K562 (cell line): ENCODE measurements around the gene ZNF865. TPM values are rescaled to one million over a fixed set of nuclear protein-coding genes. Genes with fewer than 3 reads are reported as not detected.
A peak's percentile ranks its signal among the peaks of the same experiment; 100 is the strongest.

ENCODE experiments used
- BDP1 ChIP-seq: IDR thresholded peaks from 3 replicates; pipeline ENCODE4 v1.6.1; 2011; ENCODE audit not compliant: insufficient read length, insufficient read depth
- BRF1 ChIP-seq: IDR thresholded peaks from 3 replicates; pipeline ENCODE4 v1.6.1; 2011; ENCODE audit warnings: borderline replicate concordance, mild to moderate bottlenecking; ENCODE audit not compliant: insufficient read length; ENCODE audit errors: extremely low read depth
- ETV1 ChIP-seq: fragments of 450-650 bp; conservative IDR thresholded peaks from 2 replicates; pipeline ENCODE4 v1.6.1; 2016; ENCODE audit warnings: missing genetic modification characterization, control low read depth, low read depth, missing compliant biosample characterization
- FOXJ2 ChIP-seq: fragments of 200-800 bp; sonication (Bioruptor generic); IDR thresholded peaks from 2 replicates; pipeline ENCODE4 v1.6.1; 2016; ENCODE audit warnings: missing genetic modification characterization, missing compliant biosample characterization
- NFE2L1 ChIP-seq: fragments of 450-650 bp; IDR thresholded peaks from 2 replicates; pipeline ENCODE4 v1.6.1; 2016; ENCODE audit warnings: missing genetic modification characterization, low read depth, mild to moderate bottlenecking, missing compliant biosample characterization, moderate library complexity, borderline replicate concordance
- NR2F6 ChIP-seq: fragments of 450-650 bp; formaldehyde crosslinking; IDR thresholded peaks from 2 replicates; pipeline ENCODE4 v1.4.0; 2020; ENCODE audit warnings: mild to moderate bottlenecking
- PPARD ChIP-seq: fragments of 250-450 bp; sonication (Bioruptor Pico); IDR thresholded peaks from 2 replicates; pipeline ENCODE4 v1.8.0; 2022; ENCODE audit warnings: inconsistent platforms, mild to moderate bottlenecking, moderate library complexity
- PURB ChIP-seq: sonication (generic); formaldehyde crosslinking; IDR thresholded peaks from 2 replicates; pipeline ENCODE4 v1.9.0; 2021; ENCODE audit warnings: low read depth, mild to moderate bottlenecking, missing genetic modification reagents
- RERE ChIP-seq: sonication (generic); formaldehyde crosslinking; IDR thresholded peaks from 2 replicates; pipeline ENCODE4 v1.8.0; 2023; ENCODE audit warnings: missing genetic modification reagents, mild to moderate bottlenecking, borderline replicate concordance
- SMAD2 ChIP-seq: fragments of 150-350 bp; IDR thresholded peaks from 2 replicates; pipeline ENCODE4 v1.6.1; 2014; ENCODE audit warnings: low read depth, mild to moderate bottlenecking, low read length
- SRSF1 ChIP-seq: fragments of 200-400 bp; formaldehyde crosslinking; IDR thresholded peaks from 2 replicates; pipeline ENCODE4 v1.6.1; 2017; ENCODE audit warnings: mild to moderate bottlenecking, low read depth, low read length, moderate library complexity
- STAT5A ChIP-seq: IDR thresholded peaks from 2 replicates; pipeline ENCODE4 v1.6.1; 2012; ENCODE audit warnings: low read length, inconsistent platforms, borderline replicate concordance
- THAP12 ChIP-seq: fragments of 250-450 bp; sonication (Bioruptor Pico); IDR thresholded peaks from 2 replicates; pipeline ENCODE4 v1.9.0; 2021; ENCODE audit warnings: mild to moderate bottlenecking, inconsistent platforms
- TRIM28 ChIP-seq: fragments of 450-650 bp; IDR thresholded peaks from 2 replicates; pipeline ENCODE4 v1.6.1; 2017
- ZBED1 ChIP-seq: IDR thresholded peaks from 2 replicates; pipeline ENCODE4 v1.6.1; 2014
- ZBTB26 ChIP-seq: fragments of 450-650 bp; formaldehyde crosslinking; IDR thresholded peaks from 2 replicates; pipeline ENCODE4 v1.4.0; 2022; ENCODE audit warnings: missing genetic modification characterization
- ZNF764 ChIP-seq: fragments of 250-450 bp; sonication (Bioruptor Pico); IDR thresholded peaks from 2 replicates; pipeline ENCODE4 v1.4.0; 2020; ENCODE audit warnings: low read depth, mild to moderate bottlenecking, moderate library complexity
- polyA plus RNA-seq, 8 experiments: library from polyadenylated mRNA; depleted of rRNA in 4 of 8; stranded (reverse) in 5 of 8; unstranded in 3 of 8; fragments of >200 nt; fragmentation: Nextera tagmentation in 2 of 8; fragmentation: Illumina TruSeq in 1 of 8; extraction: Ambion mirVana in 2 of 8; extraction: Trizol in 1 of 8; gene quantifications; 2 replicates each; pipeline versions ENCODE4 v1.2.1 to v1.2.3, GENCODE V29; 2011 to 2014; ENCODE audit warnings: inconsistent platforms in 1 of 8, missing spikeins in 1 of 8
- total RNA-seq, 7 experiments: library from RNA; depleted of rRNA in 6 of 7; stranded (reverse); fragments of >200 nt in 6 of 7; fragmentation: Illumina TruSeq in 2 of 7; extraction: Trizol in 2 of 7; gene quantifications; 2 replicates each; pipeline versions ENCODE4 v1.2.1 to v1.2.3, GENCODE V29; 2011 to 2021; ENCODE audit warnings: low replicate concordance in 1 of 7
- TF ChIP-seq, protein P1 (sequence below): sonication (generic); IDR thresholded peaks from 2 replicates; pipeline ENCODE4 v1.6.1; 2016

ZNF865 gene
- total and polyA plus RNA-seq, 9 of the 15 experiments (the other 6 are each of a cell fraction or from before 2014, with no cell fraction given), result 0.40 to 18.8 (median 1.6) TPM; not detected in 2

DNA sequence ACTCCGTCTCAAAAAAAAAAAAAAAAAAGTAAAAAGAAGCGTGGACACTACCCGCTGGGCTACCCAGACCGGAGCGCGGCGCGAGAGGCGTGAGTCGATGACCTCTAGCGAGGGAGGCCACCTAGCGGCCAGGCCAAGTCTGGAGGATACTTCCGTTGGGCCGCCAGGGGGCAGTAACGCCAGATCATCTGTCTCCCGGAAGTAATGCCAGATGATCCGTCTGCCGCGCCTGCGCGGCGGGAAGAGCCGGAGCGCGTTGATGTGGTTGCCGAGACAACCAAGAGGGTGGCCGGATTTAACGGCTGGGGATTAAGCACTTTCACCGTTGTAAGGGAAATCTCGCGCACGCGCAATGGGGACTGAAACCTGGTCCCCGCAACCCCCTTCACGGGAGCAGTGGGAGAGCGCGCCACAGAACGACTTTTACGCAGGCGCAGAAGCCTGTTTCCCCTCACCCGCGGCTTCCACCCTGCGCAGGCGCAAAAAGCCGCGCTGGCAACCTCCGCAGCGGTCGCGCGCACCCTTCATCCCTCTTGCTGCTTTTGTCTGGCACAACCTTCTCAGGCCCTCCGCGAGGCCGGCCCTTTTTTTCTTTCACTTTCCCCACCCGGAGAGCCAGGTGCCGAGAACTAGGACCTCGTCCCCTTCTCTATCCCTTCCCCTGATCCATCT, 48.3 kb downstream of the ZNF865 start (continued):
- TF ChIP-seq ZNF764 (CRISPR knock-in tag) (no peak), THAP12 (CRISPR knock-in tag) (peak; percentile 56), ETV1 (tag) (peak; percentile 98), PPARD (CRISPR knock-in tag) (no peak), FOXJ2 (tag) (peak; percentile 91), ZBED1 (no peak), SRSF1 (no peak), STAT5A (no peak), TRIM28 (no peak; the same call in 1 of the 2 replicates), RERE (CRISPR knock-in tag) (no peak), PURB (CRISPR knock-in tag) (no peak), NFE2L1 (tag) (no peak), BDP1 (no peak), NR2F6 (CRISPR knock-in tag) (no peak), ZBTB26 (0 out of 2 replicates have a peak, but pooled peaks have one; percentile 74), BRF1 (no peak), SMAD2 (no peak)
- TF ChIP-seq, protein P1, sequence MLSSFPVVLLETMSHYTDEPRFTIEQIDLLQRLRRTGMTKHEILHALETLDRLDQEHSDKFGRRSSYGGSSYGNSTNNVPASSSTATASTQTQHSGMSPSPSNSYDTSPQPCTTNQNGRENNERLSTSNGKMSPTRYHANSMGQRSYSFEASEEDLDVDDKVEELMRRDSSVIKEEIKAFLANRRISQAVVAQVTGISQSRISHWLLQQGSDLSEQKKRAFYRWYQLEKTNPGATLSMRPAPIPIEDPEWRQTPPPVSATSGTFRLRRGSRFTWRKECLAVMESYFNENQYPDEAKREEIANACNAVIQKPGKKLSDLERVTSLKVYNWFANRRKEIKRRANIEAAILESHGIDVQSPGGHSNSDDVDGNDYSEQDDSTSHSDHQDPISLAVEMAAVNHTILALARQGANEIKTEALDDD, result no peak
